ENCODE results near the gene ANXA7.

- TF ChIP-seq CTCF (IDR thresholded peaks at IDR 0.05), result no peak
- TF ChIP-seq POLR2A (IDR thresholded peaks at IDR 0.05), result no peak
These were observed 25.2 kb upstream of the ANXA7 start for GRCh38 chr10:73439055-73439454.
